Brain microvascular endothelial cell (primary cell): Measurements from ENCODE around the gene YBX2.

Experiments
- DNase-seq: peaks from one replicate; pipeline ENCODE4 v3.0.0-alpha.2; 2020
- H3K27ac ChIP-seq: fragments of 250-450 bp; sonication (Bioruptor Pico); 2 replicates; pipeline ENCODE4 v1.5.1; 2020; ENCODE audit warnings: mild to moderate bottlenecking, moderate library complexity
- H3K27me3 ChIP-seq: fragments of 250-450 bp; sonication (Bioruptor Pico); replicated peaks from 2 replicates; pipeline ENCODE4 v1.5.1; 2020; ENCODE audit warnings: mild to moderate bottlenecking
- H3K36me3 ChIP-seq: fragments of 250-450 bp; sonication (Bioruptor Pico); replicated peaks from 2 replicates; pipeline ENCODE4 v1.5.1; 2020; ENCODE audit warnings: mild to moderate bottlenecking
- H3K4me3 ChIP-seq: 2 replicates; pipeline ENCODE4 v1.5.1; 2011; ENCODE audit warnings: low read depth, mild to moderate bottlenecking, control low read depth, low read length, moderate library complexity
- in situ Hi-C: cut with HindIII; loops from 2 replicates; pipeline ENCODE4 v1.10.0; 2017; ENCODE audit warnings: low sequenced_read_pairs, low pct_ligation_motif_present
- TF ChIP-seq, protein P1 (sequence below): IDR thresholded peaks from 2 replicates; pipeline ENCODE4 v1.5.1; 2011; ENCODE audit warnings: low read depth, mild to moderate bottlenecking, moderate library complexity, low read length, control low read depth, inconsistent platforms; ENCODE audit errors: missing control alignments

Gene YBX2

GRCh38 chr17:7293816-7294613, 424 bp downstream of the YBX2 start:
- no peak for DNase-seq
- in situ Hi-C loops: no loop called here
- TF ChIP-seq, protein P1, sequence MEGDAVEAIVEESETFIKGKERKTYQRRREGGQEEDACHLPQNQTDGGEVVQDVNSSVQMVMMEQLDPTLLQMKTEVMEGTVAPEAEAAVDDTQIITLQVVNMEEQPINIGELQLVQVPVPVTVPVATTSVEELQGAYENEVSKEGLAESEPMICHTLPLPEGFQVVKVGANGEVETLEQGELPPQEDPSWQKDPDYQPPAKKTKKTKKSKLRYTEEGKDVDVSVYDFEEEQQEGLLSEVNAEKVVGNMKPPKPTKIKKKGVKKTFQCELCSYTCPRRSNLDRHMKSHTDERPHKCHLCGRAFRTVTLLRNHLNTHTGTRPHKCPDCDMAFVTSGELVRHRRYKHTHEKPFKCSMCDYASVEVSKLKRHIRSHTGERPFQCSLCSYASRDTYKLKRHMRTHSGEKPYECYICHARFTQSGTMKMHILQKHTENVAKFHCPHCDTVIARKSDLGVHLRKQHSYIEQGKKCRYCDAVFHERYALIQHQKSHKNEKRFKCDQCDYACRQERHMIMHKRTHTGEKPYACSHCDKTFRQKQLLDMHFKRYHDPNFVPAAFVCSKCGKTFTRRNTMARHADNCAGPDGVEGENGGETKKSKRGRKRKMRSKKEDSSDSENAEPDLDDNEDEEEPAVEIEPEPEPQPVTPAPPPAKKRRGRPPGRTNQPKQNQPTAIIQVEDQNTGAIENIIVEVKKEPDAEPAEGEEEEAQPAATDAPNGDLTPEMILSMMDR: no peak
- Histone ChIP-seq H3K36me3 (no peaks in the 10 kb centered on the region), H3K27me3 (peaks cover 51% of the 10 kb centered on the region), H3K4me3 (no peak overlapping the region), H3K27ac (no peak overlapping the region)

GRCh38 chr17:7293159-7293558, 1.3 kb downstream of the YBX2 start:
- in situ Hi-C loops: no loop called here
- H3K36me3 ChIP-seq: no peaks in the 10 kb centered on the region
- H3K4me3 ChIP-seq: no peak overlapping the region
- peaks cover 53% of the 10 kb centered on the region for H3K27me3 ChIP-seq
- DNase-seq: no peak
- TF ChIP-seq, protein P1: no peak
- H3K27ac ChIP-seq: no peak overlapping the region

DNA sequence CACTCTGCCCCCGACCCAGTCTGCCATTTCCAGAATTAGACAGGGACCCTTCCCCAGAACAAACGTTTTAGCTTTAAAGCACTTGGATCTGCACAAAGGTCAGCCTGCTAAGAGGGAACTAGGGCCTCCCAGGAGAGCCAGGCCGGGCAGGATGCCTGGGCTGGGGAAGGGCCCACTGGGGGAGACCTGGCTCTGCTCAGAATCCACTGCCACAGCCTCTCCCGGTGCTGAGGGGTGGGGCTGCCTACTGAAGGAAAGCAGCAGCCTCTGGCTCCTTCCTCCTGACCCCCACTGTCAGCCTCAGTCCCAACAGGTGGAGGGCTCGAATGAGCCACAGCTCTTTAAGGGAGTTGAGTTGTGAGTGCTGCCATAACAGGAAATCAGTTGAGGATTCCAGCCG, 1.7 kb downstream of the YBX2 start:
- Histone ChIP-seq H3K27me3 (peaks cover 58% of the 10 kb centered on the region), H3K36me3 (no peaks in the 10 kb centered on the region), H3K4me3 (no peak overlapping the region), H3K27ac (no peak overlapping the region)
- DNase-seq: no peak
- in situ Hi-C loops: no loop called here
- TF ChIP-seq, protein P1: no peak

GRCh38 chr17:7292194-7292593, 2.2 kb downstream of the YBX2 start:
- no peak for DNase-seq
- H3K27ac ChIP-seq: no peak overlapping the region
- TF ChIP-seq, protein P1: no peak
- H3K4me3 ChIP-seq: no peak overlapping the region
- H3K36me3 ChIP-seq: no peaks in the 10 kb centered on the region
- H3K27me3 ChIP-seq: peaks cover 60% of the 10 kb centered on the region
- in situ Hi-C loops: no loop called here

DNA sequence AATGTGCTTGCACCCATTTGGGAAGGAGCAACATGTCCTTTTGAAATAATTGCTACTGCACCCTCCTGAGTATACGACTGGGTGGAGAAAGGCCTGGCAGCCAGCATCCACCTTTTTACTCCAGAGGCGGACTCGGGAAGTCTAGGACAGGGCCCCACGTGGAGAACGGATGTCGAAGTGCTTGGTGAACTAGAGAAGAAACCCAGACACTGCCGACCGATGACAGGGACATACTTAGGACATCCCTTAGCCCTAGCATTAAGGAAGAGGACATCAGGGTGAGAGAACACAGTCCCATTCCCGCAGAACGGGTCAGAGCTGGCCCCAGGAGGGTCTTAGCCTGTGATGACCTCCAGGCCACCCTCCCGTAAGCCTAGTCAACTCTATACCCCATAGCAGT, 3.8 kb downstream of the YBX2 start:
- DNase-seq: no peak
- Histone ChIP-seq H3K4me3 (no peak overlapping the region), H3K36me3 (no peaks in the 10 kb centered on the region), H3K27me3 (peaks cover 60% of the 10 kb centered on the region), H3K27ac (no peak overlapping the region)
- TF ChIP-seq, protein P1: no peak
- in situ Hi-C loops: no loop called here

- in situ Hi-C loops: no loop called here
Measured at GRCh38 chr17:7290166-7290565, 4.3 kb downstream of the YBX2 start.

More at GRCh38 chr17:7290166-7290565, 4.3 kb downstream of the YBX2 start:
- no peak overlapping the region for H3K27ac ChIP-seq
- H3K27me3 ChIP-seq: peaks cover 57% of the 10 kb centered on the region
- TF ChIP-seq, protein P1: no peak
- no peaks in the 10 kb centered on the region for H3K36me3 ChIP-seq
- no peak for DNase-seq
- H3K4me3 ChIP-seq: no peak overlapping the region
